NT2/D1 (cell line): ENCODE measurements around the gene RASGRP1.

Experiments
- DNase-seq: peaks from one replicate; pipeline ENCODE4 v3.0.0-alpha.2; 2011; ENCODE audit warnings: low read depth, low spot score
- H3K27me3 ChIP-seq: 2 replicates; pipeline ENCODE4 v1.6.0; 2011; ENCODE audit warnings: mild to moderate bottlenecking; ENCODE audit not compliant: insufficient read length, insufficient read depth
- H3K36me3 ChIP-seq: 2 replicates; pipeline ENCODE4 v1.6.1; 2011; ENCODE audit warnings: mild to moderate bottlenecking, low read length, mixed read lengths; ENCODE audit not compliant: insufficient read depth, insufficient read length
- H3K4me1 ChIP-seq: 2 replicates; pipeline ENCODE4 v1.5.1; 2011; ENCODE audit not compliant: insufficient read depth, insufficient read length
- H3K4me3 ChIP-seq: 2 replicates; pipeline ENCODE4 v1.5.1; 2011; ENCODE audit warnings: low read depth; ENCODE audit not compliant: insufficient read length
- H3K9ac ChIP-seq: 2 replicates; pipeline ENCODE4 v1.6.0; 2011; ENCODE audit warnings: low read depth; ENCODE audit not compliant: insufficient read length
- H3K9me3 ChIP-seq: 2 replicates; pipeline ENCODE4 v1.5.1; 2011; ENCODE audit warnings: mild to moderate bottlenecking, low read length; ENCODE audit not compliant: insufficient read depth
- SUZ12 ChIP-seq: IDR thresholded peaks from 2 replicates; pipeline ENCODE4 v1.6.1; 2011; ENCODE audit not compliant: insufficient read length, insufficient read depth; ENCODE audit errors: extremely low read depth
- YY1 ChIP-seq: IDR thresholded peaks from 2 replicates; pipeline ENCODE4 v1.6.1; 2011; ENCODE audit not compliant: insufficient read length, insufficient read depth
- ZNF274 ChIP-seq: IDR thresholded peaks from 2 replicates; pipeline ENCODE4 v1.6.1; 2011; ENCODE audit warnings: mild to moderate bottlenecking, low read depth, low read length

Gene RASGRP1

DNA sequence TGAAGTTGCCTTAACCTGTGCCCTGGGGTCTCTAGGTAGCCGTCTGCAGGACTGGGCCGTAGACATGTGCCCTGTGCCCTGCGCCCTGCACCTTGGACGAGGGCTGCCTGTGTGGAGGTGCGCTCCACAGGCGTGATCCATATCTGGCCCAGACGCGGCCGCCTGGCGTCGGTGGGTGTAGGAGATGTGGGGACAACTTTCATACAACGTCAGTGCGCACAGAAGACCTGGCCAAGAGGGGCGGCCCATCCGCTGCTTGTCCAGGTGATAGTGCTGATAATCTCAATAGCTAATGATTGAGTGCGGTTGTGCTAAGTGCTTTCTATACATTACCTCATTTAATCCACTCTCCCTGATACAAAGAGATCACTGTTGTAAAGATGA lies 665 bp upstream of the RASGRP1 start:
- no peak for DNase-seq
- Histone ChIP-seq H3K9ac (no peak overlapping the region), H3K9me3 (no peaks in the 10 kb centered on the region), H3K4me1 (no peaks in the 10 kb centered on the region), H3K27me3 (peaks cover 37% of the 10 kb centered on the region), H3K4me3 (peak overlapping the region; percentile 62), H3K36me3 (no peaks in the 10 kb centered on the region)
- TF ChIP-seq SUZ12 (no peak), YY1 (no peak), ZNF274 (no peak)

DNA sequence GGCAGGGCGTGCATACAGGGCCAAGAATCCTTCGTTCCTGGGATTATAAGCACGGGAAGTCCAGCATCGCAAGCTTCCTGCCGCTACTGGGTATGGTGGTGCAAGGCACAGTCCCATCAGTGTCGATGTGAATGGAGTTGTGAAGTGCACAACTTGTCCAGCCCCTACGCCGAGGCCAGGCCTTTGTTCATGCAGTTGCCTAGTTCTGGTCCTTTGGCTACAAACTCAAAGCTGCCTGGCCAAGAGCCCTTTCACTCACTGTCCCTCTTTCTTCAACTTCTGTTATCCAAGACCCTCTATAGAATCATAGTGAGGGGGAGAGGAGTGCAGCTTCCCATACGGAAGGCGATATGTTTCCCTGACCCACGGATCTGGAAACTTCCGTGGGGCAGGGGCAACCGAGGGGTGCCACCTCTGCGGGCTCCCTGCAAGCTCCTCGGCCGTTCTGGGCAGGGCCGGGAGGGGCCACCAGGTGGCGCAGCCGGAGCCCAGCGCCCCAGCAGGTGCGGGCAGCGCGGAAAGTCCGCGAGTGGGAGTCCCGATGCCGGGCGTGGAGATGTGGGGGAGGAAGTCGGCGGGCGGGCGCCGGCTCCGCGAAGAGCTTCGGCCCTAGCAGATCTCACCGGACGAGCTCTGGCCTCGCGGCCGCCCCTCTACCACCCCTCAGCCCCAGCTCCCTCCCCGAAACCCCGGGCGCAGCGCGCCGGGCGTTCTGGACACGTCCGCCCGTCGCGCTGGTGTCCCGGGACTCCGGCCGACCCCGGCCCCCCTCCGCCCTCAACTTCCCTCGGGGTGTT lies 693 bp downstream of the RASGRP1 start:
- Histone ChIP-seq H3K4me3 (peak overlapping the region; percentile 62), H3K4me1 (no peaks in the 10 kb centered on the region)

DNA sequence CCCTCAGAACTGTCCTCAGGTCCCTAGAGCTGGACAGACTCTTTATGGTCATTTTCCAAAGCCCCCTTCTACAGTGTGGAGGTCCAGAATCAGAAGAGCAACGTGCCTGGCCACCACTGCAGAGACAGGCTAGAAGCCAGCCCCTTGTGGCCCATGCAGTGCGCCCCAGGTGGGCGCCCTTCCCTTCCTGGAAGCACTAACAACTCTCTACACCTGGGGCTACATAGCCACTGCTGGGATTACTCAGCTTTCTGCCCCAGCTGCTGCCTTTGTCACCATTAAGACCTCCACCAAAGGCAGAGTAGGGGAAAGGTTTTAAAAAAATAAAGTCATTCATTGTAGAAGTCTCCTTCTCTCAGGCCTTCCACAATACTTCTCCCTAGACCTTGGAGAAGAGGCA lies 2.3 kb downstream of the RASGRP1 start:
- TF ChIP-seq ZNF274 (no peak), SUZ12 (no peak), YY1 (no peak)
- no peaks in the 10 kb centered on the region for H3K9me3 ChIP-seq
- no peak for DNase-seq
- peaks cover 37% of the 10 kb centered on the region for H3K27me3 ChIP-seq
- no peak overlapping the region for H3K9ac ChIP-seq
- no peaks in the 10 kb centered on the region for H3K4me1 ChIP-seq
- no peaks in the 10 kb centered on the region for H3K36me3 ChIP-seq
- H3K4me3 ChIP-seq: no peak overlapping the region

More for the DNA sequence above, 693 bp downstream of the RASGRP1 start:
- Histone ChIP-seq H3K36me3 (no peaks in the 10 kb centered on the region), H3K9me3 (no peaks in the 10 kb centered on the region), H3K9ac (peak overlapping the region; percentile 61), H3K27me3 (peaks cover 37% of the 10 kb centered on the region)
- TF ChIP-seq YY1: no peak
- no peak for TF ChIP-seq SUZ12
- no peak for DNase-seq

DNA sequence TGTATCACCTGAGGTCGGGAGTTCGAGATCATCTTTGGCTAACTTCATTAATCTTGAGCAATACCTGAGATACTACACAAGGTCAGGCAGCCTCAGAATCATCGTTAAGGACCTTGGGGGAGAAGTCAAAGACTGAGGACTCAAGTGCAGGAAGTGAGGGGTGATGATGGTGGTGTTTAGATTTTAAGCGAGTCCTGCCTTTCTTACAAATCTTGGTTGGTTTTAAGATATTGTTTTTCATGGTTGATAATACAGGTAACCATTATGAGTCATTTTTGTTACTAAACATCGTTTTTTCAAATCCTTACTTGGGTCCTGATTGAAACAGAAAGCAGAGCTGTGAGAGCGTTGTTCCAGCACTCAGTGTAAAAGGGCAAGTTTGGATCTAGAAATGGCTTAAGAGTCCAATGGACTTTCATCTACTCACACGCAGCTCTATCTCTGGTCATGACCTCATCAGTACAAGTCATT lies 4.1 kb downstream of the RASGRP1 start:
- Histone ChIP-seq H3K9me3 (no peaks in the 10 kb centered on the region), H3K36me3 (no peaks in the 10 kb centered on the region), H3K4me3 (no peak overlapping the region), H3K9ac (no peak overlapping the region), H3K4me1 (no peaks in the 10 kb centered on the region), H3K27me3 (peaks cover 21% of the 10 kb centered on the region)
- DNase-seq: no peak
- TF ChIP-seq ZNF274: no peak

DNA sequence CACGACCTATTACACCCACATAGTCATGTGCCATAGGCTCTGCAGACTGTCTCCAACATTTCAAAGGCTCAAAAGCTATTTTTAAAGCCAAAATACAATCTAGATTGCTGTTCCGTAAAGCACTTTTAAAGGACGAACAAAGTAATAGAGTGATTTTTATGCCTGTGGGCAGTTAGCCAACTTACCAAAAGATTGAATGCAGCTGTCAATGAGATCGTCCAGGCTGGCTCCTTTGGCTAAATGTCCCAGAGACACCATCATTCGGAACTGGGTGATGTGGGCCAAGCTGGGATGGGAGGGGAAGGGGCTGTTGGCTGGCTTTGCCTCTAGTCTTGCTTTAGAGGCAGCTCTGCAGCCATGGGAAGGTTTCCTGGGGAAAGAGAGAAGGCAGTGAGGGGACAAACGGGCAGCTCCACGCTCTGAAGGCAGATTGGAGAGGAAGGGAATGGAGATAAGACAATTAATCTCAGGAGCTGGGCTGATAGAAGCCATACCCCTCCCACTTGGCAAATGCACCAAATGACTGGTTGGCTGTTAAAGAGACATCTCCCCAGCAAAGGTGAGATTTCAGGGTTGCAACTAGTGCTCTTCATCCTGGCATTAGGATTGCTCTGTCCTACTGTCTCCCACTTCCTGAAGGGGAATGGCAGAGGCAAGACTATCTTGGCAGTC lies 4.8 kb downstream of the RASGRP1 start:
- Histone ChIP-seq H3K9me3 (no peaks in the 10 kb centered on the region), H3K4me3 (no peak overlapping the region), H3K27me3 (peaks cover 14% of the 10 kb centered on the region), H3K36me3 (no peaks in the 10 kb centered on the region), H3K9ac (no peak overlapping the region), H3K4me1 (no peaks in the 10 kb centered on the region)
- TF ChIP-seq ZNF274 (no peak), YY1 (no peak), SUZ12 (no peak)
- DNase-seq: no peak

DNA sequence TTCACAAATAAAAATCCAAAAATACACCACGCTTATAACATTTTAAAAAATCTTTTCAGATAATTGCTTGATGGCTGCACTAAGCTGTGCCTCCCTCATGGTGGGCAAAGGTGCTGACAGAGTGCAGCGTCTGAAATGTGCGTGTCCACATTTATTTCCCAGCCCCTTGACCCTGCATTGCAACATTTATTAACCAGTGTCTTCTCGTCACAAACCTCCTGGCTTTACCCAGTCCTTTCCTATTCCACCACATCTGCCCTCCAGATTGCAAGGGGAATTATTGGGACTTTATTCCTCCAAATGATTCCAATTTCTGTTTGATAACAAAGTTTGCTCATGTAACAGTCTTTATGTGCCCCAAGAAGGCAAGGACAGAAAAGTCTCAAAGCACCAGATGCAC lies 5.5 kb downstream of the RASGRP1 start:
- no peaks in the 10 kb centered on the region for H3K9me3 ChIP-seq
- H3K9ac ChIP-seq: no peak overlapping the region
- H3K4me3 ChIP-seq: no peak overlapping the region
- TF ChIP-seq YY1 (no peak), SUZ12 (no peak), ZNF274 (no peak)
- H3K27me3 ChIP-seq: peaks cover 11% of the 10 kb centered on the region
- no peak for DNase-seq
- no peaks in the 10 kb centered on the region for H3K4me1 ChIP-seq
- H3K36me3 ChIP-seq: no peaks in the 10 kb centered on the region

DNA sequence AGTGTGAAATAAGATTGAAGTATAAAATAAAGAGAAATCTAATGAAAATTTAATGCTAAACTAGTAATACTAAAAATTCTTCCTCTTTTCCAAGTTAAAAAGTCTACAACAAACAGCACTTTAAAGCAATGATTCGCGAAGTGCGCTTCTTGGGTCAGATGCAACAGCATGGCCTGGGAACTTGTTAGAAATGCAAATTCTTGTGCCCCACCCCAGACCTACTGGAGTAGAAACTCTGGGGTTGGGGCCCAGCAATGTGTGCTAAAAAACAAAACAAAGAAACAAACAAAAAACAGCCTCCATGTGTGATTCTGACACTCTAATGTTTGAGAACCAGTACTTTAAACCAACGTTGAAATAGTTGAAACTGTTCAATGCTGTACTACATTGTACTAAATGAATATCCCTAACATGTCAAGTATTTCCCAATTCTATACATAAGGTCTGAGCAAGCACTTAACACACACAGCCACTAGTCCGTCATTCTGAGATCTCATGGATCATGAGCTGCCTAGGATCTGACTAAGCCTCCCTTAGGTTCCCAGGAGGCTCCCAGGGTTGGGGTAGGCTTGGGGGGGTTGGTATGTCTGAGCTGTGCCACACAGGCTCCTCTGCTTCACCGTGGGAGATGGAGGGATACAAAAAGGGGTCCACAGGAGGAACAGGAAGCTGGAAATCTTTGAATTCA lies 6.1 kb downstream of the RASGRP1 start:
- Histone ChIP-seq H3K36me3 (no peaks in the 10 kb centered on the region), H3K4me1 (no peaks in the 10 kb centered on the region), H3K9ac (no peak overlapping the region), H3K4me3 (no peak overlapping the region), H3K9me3 (no peaks in the 10 kb centered on the region), H3K27me3 (peaks cover 7% of the 10 kb centered on the region)
- TF ChIP-seq SUZ12 (no peak), YY1 (no peak)
- no peak for DNase-seq
